Measurements from ENCODE around the gene PIP4K2B.
"Not testable (repeated sequence)": the region's sequence is repeated elsewhere in the genome, so short reads cannot be mapped to it uniquely, and the experiment has no call there.

Gene PIP4K2B

DNA sequence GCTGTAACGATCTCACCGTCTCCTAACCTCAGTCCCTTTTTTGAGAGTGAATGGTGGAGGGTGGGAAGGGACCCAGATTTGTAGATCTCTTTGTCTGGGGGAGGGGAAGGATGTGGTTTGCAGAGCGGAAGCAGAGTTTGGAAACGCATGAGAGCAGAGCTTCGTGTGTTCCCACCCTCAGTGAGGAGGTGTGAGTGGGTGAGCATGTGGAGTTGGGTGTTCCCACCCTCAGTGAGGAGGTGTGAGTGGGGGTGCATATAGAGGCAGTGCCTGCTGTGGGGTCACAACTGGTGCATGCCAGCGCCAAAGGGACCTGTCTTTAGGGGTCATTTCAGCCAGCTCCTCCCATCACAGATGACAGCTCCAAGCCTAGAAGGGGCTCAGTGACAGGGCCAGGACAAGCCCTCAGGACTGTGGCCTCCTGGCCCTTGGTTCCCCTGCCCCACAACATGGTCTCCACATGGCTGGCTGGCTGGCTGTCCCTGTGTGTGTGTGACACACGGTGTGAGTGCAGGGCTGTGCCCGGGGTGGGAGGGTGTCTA is 71.0 kb downstream of the PIP4K2B start:
- no peak for DNase-seq

DNA sequence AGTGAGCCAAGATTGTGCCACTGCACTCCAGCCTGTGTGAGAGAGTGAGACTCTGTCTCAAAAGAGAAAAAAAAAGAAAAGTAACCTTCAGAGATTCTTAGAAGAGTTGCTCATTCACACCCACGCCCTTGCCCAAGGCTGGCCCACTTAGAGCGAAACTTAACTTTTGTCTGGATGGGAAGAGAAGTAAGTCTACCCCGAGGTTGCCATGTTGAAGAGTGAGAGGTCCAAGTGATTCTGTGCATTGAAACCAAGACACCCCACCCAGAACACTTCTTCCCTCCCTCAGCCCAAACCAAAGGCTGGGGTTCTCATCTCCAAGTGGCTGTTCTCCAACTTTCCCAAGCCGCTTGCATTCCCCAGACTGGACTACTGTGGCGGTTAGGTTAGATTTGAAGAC is 71.6 kb downstream of the PIP4K2B start:
- no peak for DNase-seq

DNA sequence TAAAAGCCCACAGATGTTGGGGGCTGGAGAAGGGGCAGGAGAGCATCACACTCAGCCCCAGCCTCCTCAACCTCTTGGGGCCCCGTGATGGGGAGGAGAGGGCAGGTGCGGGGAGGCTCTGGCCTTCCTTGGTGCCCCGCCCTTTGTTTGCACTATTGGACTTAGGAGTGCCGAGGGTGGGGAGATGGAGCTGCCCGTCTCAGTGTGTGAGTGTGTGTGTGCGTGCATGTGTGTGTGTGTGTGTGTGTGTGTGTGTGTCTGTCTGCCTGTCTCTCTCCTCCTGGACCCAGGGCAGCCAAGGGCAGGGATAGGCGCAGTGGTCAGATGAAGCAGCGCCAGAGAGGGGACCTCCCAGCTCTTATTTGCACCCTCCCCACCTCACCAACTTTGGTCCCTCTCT is 73.2 kb downstream of the PIP4K2B start:
- not testable (repeated sequence) for DNase-seq

DNA sequence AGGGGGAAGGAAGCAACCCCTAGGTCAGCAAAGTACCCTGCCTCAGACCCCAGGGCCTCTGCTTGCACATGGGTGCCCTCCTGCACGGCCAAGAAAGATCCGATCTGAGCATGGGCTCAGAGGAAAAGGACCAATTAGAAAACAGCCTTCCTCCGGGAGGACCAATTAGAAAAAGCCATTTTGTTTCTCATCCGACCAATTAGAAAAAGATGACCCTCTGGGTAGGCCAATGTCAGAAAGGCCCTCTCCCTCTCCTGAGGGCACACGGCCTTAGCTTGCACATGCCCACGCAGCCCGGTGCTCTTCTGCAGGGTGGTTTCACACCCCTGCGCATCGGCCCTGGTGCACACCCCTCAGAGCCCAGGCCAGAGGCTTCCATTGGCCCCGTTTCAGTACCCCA is 74.3 kb downstream of the PIP4K2B start:
- no peak for DNase-seq

DNA sequence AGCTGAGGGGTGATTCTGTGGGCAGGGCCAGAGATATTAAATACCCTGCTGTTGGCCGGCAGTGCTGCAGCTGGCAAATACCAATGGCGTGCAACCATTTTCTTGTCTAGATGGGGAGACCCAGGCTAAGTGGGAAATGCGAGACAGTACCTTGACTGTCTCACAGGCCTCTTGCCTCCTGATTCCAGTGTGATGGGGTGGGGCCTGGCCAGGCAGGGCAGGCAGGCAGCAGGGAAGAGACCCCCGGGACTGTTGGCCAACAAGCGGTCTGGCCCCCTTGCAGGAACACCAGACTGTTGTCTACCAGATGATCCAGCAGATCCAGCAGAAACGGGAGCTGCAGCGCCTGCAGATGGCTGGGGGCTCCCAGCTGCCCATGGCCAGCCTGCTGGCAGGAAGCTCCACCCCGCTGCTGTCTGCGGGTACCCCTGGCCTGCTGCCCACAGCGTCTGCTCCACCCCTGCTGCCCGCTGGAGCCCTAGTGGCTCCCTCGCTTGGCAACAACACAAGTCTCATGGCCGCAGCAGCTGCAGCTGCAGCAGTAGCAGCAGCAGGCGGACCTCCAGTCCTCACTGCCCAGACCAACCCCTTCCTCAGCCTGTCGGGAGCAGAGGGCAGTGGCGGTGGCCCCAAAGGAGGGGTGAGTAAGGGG is 74.9 kb downstream of the PIP4K2B start:
- DNase-seq = peak; percentile 75

DNA sequence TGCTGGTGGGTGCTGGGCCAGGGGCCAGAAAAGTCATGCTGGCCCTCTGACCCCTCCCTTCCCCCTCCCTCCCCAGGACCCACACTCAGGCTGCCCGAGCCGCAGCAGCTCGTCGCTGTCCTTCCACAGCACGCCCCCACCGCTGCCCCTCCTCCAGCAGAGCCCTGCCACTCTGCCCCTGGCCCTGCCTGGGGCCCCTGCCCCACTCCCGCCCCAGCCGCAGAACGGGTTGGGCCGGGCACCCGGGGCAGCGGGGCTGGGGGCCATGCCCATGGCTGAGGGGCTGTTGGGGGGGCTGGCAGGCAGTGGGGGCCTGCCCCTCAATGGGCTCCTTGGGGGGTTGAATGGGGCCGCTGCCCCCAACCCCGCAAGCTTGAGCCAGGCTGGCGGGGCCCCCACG is 77.6 kb downstream of the PIP4K2B start:
- no peak for DNase-seq

DNA sequence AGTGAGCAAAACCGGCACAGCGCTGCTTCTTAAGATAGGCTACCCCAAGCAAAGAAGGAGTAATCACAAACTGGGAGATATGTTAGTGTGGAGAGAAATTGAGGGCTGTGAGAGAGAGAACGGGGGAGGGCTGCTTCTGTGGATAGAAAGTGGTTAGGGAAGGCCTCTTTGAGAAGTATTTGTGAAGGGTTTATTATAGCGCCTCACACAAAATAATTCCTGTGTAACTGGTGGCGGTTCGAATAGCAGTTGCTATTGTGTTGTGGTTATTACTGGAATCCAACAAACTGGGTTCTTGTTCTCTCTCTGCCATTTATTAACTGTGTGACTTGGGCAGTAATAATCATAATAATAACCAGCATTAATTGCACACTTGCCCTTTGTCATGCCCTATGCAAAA is 78.4 kb downstream of the PIP4K2B start:
- no peak for DNase-seq

DNA sequence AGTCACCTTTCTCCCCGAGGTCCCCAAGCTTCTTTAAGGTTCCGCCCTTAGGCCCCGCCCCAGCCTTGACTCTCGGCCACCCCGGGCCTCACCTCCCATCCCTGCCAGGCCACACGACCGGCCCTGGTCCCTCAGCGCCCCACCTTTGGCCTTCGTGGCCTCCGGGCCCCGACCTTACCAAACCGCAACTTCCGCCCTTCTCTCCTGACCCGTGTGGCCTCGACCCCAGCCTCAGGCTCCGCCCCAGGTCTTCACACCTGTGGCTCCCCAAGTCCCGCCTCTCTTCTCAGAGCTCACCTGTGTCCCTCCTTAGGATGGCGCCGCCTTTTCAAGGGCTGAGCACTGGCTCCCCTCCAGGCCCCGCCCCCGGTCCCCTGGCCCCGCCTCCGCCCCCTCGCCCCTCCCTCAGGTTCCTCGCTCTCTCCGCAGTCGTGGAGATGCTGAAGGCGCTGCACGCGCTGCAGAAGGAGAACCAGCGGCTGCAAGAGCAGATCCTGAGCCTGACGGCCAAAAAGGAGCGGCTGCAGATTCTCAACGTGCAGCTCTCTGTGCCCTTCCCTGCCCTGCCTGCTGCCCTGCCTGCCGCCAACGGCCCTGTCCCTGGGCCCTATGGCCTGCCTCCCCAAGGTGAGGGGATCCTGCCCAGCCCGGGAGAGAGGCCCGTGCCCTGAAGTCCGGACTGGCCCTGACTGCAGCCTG is 79.3 kb downstream of the PIP4K2B start:
- no peak for DNase-seq

DNA sequence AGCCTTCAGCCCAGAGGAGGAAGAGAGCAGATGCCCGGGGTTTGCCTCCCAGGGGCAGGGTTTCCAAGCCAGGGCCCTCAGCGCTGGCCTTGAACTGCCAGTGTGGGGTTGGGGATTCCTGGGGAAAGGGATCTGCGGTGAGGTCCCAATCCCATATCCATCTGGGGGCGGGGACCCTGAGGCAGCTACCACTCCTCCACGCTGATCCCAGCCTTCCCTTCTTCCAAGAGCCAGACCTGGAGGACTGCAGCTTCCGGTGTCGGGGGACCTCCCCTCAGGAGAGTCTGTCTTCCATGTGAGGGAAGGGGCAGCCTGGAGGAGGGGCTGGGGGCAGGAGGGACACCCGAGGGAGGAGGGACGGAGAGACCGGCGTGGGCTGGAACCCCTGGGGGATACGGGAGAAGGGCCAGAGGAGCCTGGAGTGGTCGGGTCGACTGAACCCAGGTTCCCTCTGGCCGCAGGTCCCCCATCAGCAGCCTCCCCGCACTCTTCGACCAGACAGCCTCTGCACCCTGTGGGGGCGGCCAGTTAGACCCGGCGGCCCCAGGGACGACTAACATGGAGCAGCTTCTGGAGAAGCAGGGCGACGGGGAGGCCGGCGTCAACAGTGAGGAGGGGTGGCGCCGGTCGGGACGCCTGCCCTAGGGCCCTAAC is 79.9 kb downstream of the PIP4K2B start:
- DNase-seq = no peak

DNA sequence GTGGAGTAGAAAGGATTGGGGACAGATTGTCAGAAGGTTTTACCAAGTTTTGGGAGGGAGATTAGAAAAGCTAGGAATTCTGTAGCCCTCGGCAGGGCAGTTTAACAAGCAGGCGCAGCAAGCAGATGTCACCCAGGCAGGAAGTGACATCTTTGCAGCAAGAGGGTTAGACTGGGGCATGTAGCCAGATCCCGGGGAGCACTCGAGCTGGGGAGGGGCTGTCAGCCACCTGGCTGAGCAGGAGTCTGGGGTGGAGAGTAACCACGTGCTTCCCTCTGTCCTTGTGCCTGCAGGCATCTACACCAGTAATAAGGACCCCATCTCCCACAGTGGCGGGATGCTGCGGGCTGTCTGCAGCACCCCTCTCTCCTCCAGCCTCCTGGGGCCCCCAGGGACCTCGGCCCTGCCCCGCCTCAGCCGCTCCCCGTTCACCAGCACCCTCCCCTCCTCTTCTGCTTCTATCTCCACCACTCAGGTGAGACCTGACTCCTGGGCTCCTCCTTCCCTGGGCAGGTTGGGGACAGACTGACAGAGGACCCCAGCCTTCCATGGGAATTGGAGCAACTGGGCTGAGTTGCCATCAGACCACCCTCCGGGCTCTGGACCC is 82.1 kb downstream of the PIP4K2B start:
- no peak for DNase-seq

DNA sequence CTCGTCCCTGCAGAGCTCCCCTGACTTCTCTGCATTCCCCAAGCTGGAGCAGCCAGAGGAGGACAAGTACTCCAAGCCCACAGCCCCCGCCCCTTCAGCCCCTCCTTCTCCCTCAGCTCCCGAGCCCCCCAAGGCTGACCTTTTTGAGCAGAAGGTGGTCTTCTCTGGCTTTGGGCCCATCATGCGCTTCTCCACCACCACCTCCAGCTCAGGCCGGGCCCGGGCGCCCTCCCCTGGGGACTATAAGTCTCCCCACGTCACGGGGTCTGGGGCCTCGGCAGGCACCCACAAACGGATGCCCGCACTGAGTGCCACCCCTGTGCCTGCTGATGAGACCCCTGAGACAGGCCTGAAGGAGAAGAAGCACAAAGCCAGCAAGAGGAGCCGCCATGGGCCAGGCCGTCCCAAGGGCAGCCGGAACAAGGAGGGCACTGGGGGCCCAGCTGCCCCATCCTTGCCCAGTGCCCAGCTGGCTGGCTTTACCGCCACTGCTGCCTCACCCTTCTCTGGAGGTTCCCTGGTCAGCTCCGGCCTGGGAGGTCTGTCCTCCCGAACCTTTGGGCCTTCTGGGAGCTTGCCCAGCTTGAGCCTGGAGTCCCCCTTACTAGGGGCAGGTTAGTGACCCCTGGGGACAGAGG is 82.9 kb downstream of the PIP4K2B start:
- no peak for DNase-seq

Data from NCI-H345 (cell line).